Neural cell (in vitro differentiated cells): Measurements from ENCODE around the gene ITIH4.

ENCODE experiments used
- EP300 ChIP-seq: fragments of 450-650 bp; conservative IDR thresholded peaks from 2 replicates; pipeline ENCODE4 v1.6.1; 2014; ENCODE audit warnings: antibody characterized with exemption, mild to moderate bottlenecking, moderate library complexity; ENCODE audit not compliant: poor library complexity, severe bottlenecking
- EZH2 ChIP-seq: fragments of 200-600, 300-800 bp; shearing (Covaris generic), sonication (generic); IDR thresholded peaks from 2 replicates; pipeline ENCODE4 v1.6.1; 2014; ENCODE audit warnings: antibody characterized with exemption, low read length, borderline replicate concordance, mild to moderate bottlenecking; ENCODE audit not compliant: insufficient read depth, poor library complexity, severe bottlenecking
- MXI1 ChIP-seq: fragments of 450-650 bp; conservative IDR thresholded peaks from 2 replicates; pipeline ENCODE4 v1.6.1; 2014; ENCODE audit warnings: antibody characterized with exemption, mild to moderate bottlenecking; ENCODE audit not compliant: poor library complexity, severe bottlenecking
- POLR2AphosphoS5 ChIP-seq: IDR thresholded peaks from 2 replicates; pipeline ENCODE4 v1.6.1; 2012
- RAD21 ChIP-seq: fragments of 450-650 bp; conservative IDR thresholded peaks from 2 replicates; pipeline ENCODE4 v1.6.1; 2014; ENCODE audit warnings: antibody characterized with exemption, mild to moderate bottlenecking, moderate library complexity
- REST ChIP-seq: IDR thresholded peaks from 2 replicates; pipeline ENCODE4 v1.6.1; 2012; ENCODE audit warnings: borderline replicate concordance
- TAF1 ChIP-seq: IDR thresholded peaks from 2 replicates; pipeline ENCODE4 v1.6.1; 2012; ENCODE audit warnings: low read depth
- TF ChIP-seq, protein P1 (sequence below): fragments of 450-650 bp; IDR thresholded peaks from 2 replicates; pipeline ENCODE4 v1.5.1; 2014; ENCODE audit warnings: antibody characterized with exemption, mild to moderate bottlenecking, moderate library complexity; ENCODE audit not compliant: poor library complexity, severe bottlenecking

- TF ChIP-seq, protein P1, sequence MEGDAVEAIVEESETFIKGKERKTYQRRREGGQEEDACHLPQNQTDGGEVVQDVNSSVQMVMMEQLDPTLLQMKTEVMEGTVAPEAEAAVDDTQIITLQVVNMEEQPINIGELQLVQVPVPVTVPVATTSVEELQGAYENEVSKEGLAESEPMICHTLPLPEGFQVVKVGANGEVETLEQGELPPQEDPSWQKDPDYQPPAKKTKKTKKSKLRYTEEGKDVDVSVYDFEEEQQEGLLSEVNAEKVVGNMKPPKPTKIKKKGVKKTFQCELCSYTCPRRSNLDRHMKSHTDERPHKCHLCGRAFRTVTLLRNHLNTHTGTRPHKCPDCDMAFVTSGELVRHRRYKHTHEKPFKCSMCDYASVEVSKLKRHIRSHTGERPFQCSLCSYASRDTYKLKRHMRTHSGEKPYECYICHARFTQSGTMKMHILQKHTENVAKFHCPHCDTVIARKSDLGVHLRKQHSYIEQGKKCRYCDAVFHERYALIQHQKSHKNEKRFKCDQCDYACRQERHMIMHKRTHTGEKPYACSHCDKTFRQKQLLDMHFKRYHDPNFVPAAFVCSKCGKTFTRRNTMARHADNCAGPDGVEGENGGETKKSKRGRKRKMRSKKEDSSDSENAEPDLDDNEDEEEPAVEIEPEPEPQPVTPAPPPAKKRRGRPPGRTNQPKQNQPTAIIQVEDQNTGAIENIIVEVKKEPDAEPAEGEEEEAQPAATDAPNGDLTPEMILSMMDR = no peak
- TF ChIP-seq EZH2 (no peak), REST (no peak), POLR2AphosphoS5 (no peak), MXI1 (no peak), RAD21 (no peak), TAF1 (no peak), EP300 (no peak)
Observed at GRCh38 chr3:52845691-52846431, 15.4 kb upstream of the ITIH4 start.
